Choroid plexus epithelial cell (primary cell): Measurements from ENCODE around the gene SIX2.

Source experiments
- DNase-seq: peaks from one replicate; pipeline ENCODE4 v3.0.0-alpha.2; 2010; ENCODE audit warnings: low read depth
- H3K4me3 ChIP-seq: 2 replicates; pipeline ENCODE4 v1.5.1; 2011; ENCODE audit warnings: low read depth, mild to moderate bottlenecking, control low read depth, low read length, moderate library complexity
- CTCF ChIP-seq: conservative IDR thresholded peaks from 2 replicates; pipeline ENCODE4 v1.5.1; 2011; ENCODE audit warnings: low read depth, mild to moderate bottlenecking, control low read depth, inconsistent platforms, low read length, moderate library complexity

Gene SIX2

GRCh38 chr2:45020439-45020838 is 11.2 kb upstream of the SIX2 start:
- no peak overlapping the region for H3K4me3 ChIP-seq
- no peak for DNase-seq
- TF ChIP-seq CTCF, result no peak

GRCh38 chr2:45018023-45018422 is 8.8 kb upstream of the SIX2 start:
- TF ChIP-seq CTCF, result no peak
- no peak overlapping the region for H3K4me3 ChIP-seq
- DNase-seq, result no peak

GRCh38 chr2:45014831-45015230 is 5.6 kb upstream of the SIX2 start:
- no peak overlapping the region for H3K4me3 ChIP-seq
- no peak for TF ChIP-seq CTCF

GRCh38 chr2:45014016-45014702 is 4.9 kb upstream of the SIX2 start:
- peak; percentile 84 for DNase-seq
- peak; percentile 59 for TF ChIP-seq CTCF
- H3K4me3 ChIP-seq, result peak overlapping the region; percentile 66

More at GRCh38 chr2:45014831-45015230, 5.6 kb upstream of the SIX2 start:
- no peak for DNase-seq

- H3K4me3 ChIP-seq, result peak overlapping the region; percentile 66
- no peak for TF ChIP-seq CTCF
- DNase-seq, result no peak
Observed at GRCh38 chr2:45013229-45014015, 4.2 kb upstream of the SIX2 start.

- no peak for TF ChIP-seq CTCF
- DNase-seq, result no peak
- no peak overlapping the region for H3K4me3 ChIP-seq
Observed at GRCh38 chr2:45012733-45013132, 3.5 kb upstream of the SIX2 start.
